ENCODE measurements around the gene GPATCH4. TPM values are rescaled to one million over a fixed set of nuclear protein-coding genes. Genes with fewer than 3 reads are reported as not detected.
A peak's percentile ranks its signal among the peaks of the same experiment; 100 is the strongest.
"Not testable (repeated sequence)": the region's sequence is repeated elsewhere in the genome, so short reads cannot be mapped to it uniquely, and the experiment has no call there.

GPATCH4 gene
- total RNA-seq, 1 donor from 2014 or later = 29.4 TPM

- Histone ChIP-seq H3K9me3 (no peaks in the 10 kb centered on the region), H3K27ac (no peak overlapping the region), H3K4me3 (peak overlapping the region in 1 of 2 donors; percentile 15), H3K27me3 (no peaks in the 10 kb centered on the region), H3K36me3 (no peaks in the 10 kb centered on the region), H3K4me1 (no peaks in the 10 kb centered on the region)
- intact Hi-C loops (cut with DNase I) = loop anchor here (1.0 to 2.0 kb wide), 3 partner anchors 24 to 223 kb away; no protein-coding TSS in a partner anchor
- TF ChIP-seq CTCF (IDR thresholded peaks at IDR 0.05) = peak; percentile 80 to 86 (median 82)
- DNase-seq (ENCODE audit: low spot score in 2 of 2) = no peak
Measured at GRCh38 chr1:156608036-156608674, 6.9 kb upstream of the GPATCH4 start.

- H3K27ac ChIP-seq; DNase-seq (ENCODE audit: low spot score in 2 of 2): not testable (repeated sequence)
Measured at GRCh38 chr1:156607344-156607743, 6.1 kb upstream of the GPATCH4 start.

GRCh38 chr1:156602557-156602993 lies 1.3 kb upstream of the GPATCH4 start:
- no peaks in the 10 kb centered on the region for H3K27me3 ChIP-seq
- H3K9me3 ChIP-seq = no peaks in the 10 kb centered on the region
- peak in 2 of 3 experiments; percentile 17 to 32 for TF ChIP-seq CTCF (IDR thresholded peaks at IDR 0.05)
- no peak overlapping the region for H3K4me3 ChIP-seq
- DNase-seq (ENCODE audit: low spot score in 2 of 2) = no peak
- intact Hi-C loops (cut with DNase I) = no loop called here
- H3K4me1 ChIP-seq = peaks cover 6 to 13% of the 10 kb centered on the region in 2 donors
- peaks cover 0 to 7% of the 10 kb centered on the region in 2 donors for H3K36me3 ChIP-seq
- no peak overlapping the region for H3K27ac ChIP-seq

More at GRCh38 chr1:156607344-156607743, 6.1 kb upstream of the GPATCH4 start:
- H3K4me3 ChIP-seq; H3K4me1 ChIP-seq; H3K9me3 ChIP-seq; intact Hi-C loops (cut with DNase I); H3K27me3 ChIP-seq; H3K36me3 ChIP-seq: not testable (repeated sequence)

- DNase-seq (ENCODE audit: low spot score in 2 of 2) = no peak
- Histone ChIP-seq H3K9me3 (no peaks in the 10 kb centered on the region), H3K27me3 (no peaks in the 10 kb centered on the region), H3K36me3 (peaks cover 0 to 14% of the 10 kb centered on the region in 2 donors), H3K4me1 (peaks cover 6 to 13% of the 10 kb centered on the region in 2 donors), H3K27ac (peak overlapping the region; percentile 77 to 83), H3K4me3 (peak overlapping the region; percentile 66 to 83)
- TF ChIP-seq CTCF (IDR thresholded peaks at IDR 0.05) = no peak
- intact Hi-C loops (cut with DNase I) = loop anchor here (2.0 kb wide), 1 partner anchor 145 kb away; no protein-coding TSS in a partner anchor
Measured at GRCh38 chr1:156601892-156602291, 613 bp upstream of the GPATCH4 start.

GRCh38 chr1:156600733-156601121 lies 552 bp downstream of the GPATCH4 start:
- DNase-seq (ENCODE audit: low spot score in 2 of 2) = no peak
- Histone ChIP-seq H3K36me3 (peaks cover 0 to 25% of the 10 kb centered on the region in 2 donors), H3K27me3 (no peaks in the 10 kb centered on the region), H3K27ac (peak overlapping the region; percentile 77 to 83), H3K9me3 (no peaks in the 10 kb centered on the region), H3K4me1 (peaks cover 6 to 13% of the 10 kb centered on the region in 2 donors), H3K4me3 (peak overlapping the region; percentile 66 to 83)
- no peak for TF ChIP-seq CTCF (IDR thresholded peaks at IDR 0.05)
- intact Hi-C loops (cut with DNase I) = loop anchor here (2.0 kb wide), 1 partner anchor 144 kb away; no protein-coding TSS in a partner anchor

- intact Hi-C loops (cut with DNase I) = loop anchor here (2.0 kb wide), 1 partner anchor 143 kb away; no protein-coding TSS in a partner anchor
- no peaks in the 10 kb centered on the region for H3K9me3 ChIP-seq
- H3K27ac ChIP-seq = no peak overlapping the region
- no peak overlapping the region for H3K4me3 ChIP-seq
- no peak for DNase-seq (ENCODE audit: low spot score in 2 of 2)
- peaks cover 6 to 13% of the 10 kb centered on the region in 2 donors for H3K4me1 ChIP-seq
- no peaks in the 10 kb centered on the region for H3K27me3 ChIP-seq
- peaks cover 0 to 32% of the 10 kb centered on the region in 2 donors for H3K36me3 ChIP-seq
- no peak for TF ChIP-seq CTCF (IDR thresholded peaks at IDR 0.05)
Measured at GRCh38 chr1:156599811-156600210, 1.5 kb downstream of the GPATCH4 start.
